Loucy (cell line): ENCODE results near the gene NCOA4.
"Not testable (repeated sequence)": the region's sequence is repeated elsewhere in the genome, so short reads cannot be mapped to it uniquely, and the experiment has no call there.

Experiments
- H2AFZ ChIP-seq: fragments of 200-600 bp; sonication (generic); 2 replicates; pipeline ENCODE4 v1.6.0; 2016; ENCODE audit warnings: antibody characterized with exemption, mild to moderate bottlenecking, low read length, moderate library complexity
- H3F3A ChIP-seq: fragments of 200-600 bp; 2 replicates; pipeline ENCODE4 v1.6.0; 2016; ENCODE audit warnings: antibody characterized with exemption, low read depth, mild to moderate bottlenecking
- H3K27me3 ChIP-seq: fragments of 200-600 bp; sonication (generic); 2 replicates; pipeline ENCODE4 v1.6.1; 2014; ENCODE audit warnings: low read length, mild to moderate bottlenecking; ENCODE audit not compliant: insufficient read depth, poor library complexity, severe bottlenecking
- H3K36me3 ChIP-seq: fragments of 200-600 bp; sonication (generic); 2 replicates; pipeline ENCODE4 v1.6.1; 2016; ENCODE audit warnings: low read length; ENCODE audit not compliant: insufficient read depth
- H3K4me1 ChIP-seq: fragments of 200-600 bp; sonication (generic); 2 replicates; pipeline ENCODE4 v1.5.1; 2014; ENCODE audit warnings: low read length, mild to moderate bottlenecking; ENCODE audit not compliant: insufficient read depth, poor library complexity, severe bottlenecking
- H3K4me2 ChIP-seq: fragments of 200-600 bp; sonication (generic); 2 replicates; pipeline ENCODE4 v1.6.0; 2014; ENCODE audit warnings: antibody characterized with exemption, low read length, low read depth, mild to moderate bottlenecking; ENCODE audit not compliant: poor library complexity, severe bottlenecking
- H3K4me3 ChIP-seq: fragments of 200-600 bp; sonication (generic); 2 replicates; pipeline ENCODE4 v1.5.1; 2014; ENCODE audit warnings: low read length, mild to moderate bottlenecking, mixed read lengths; ENCODE audit not compliant: poor library complexity, severe bottlenecking
- H3K79me2 ChIP-seq: fragments of 200-600 bp; sonication (generic); 2 replicates; pipeline ENCODE4 v1.6.1; 2014; ENCODE audit warnings: low read length; ENCODE audit not compliant: insufficient read depth
- H3K9ac ChIP-seq: fragments of 200-600 bp; sonication (generic); 2 replicates; pipeline ENCODE4 v1.6.0; 2014; ENCODE audit warnings: mild to moderate bottlenecking, low read depth, low read length, moderate library complexity; ENCODE audit not compliant: poor library complexity, severe bottlenecking
- H3K9me2 ChIP-seq: fragments of 200-600 bp; sonication (generic); replicated peaks from 2 replicates; pipeline ENCODE4 v1.6.1; 2016; ENCODE audit warnings: low read depth, low read length, mixed read lengths
- H3K9me3 ChIP-seq: fragments of 200-600 bp; sonication (generic); 2 replicates; pipeline ENCODE4 v1.6.1; 2014; ENCODE audit warnings: mild to moderate bottlenecking, antibody characterized with exemption, low read length, low read depth; ENCODE audit not compliant: insufficient read depth
- H4K20me1 ChIP-seq: fragments of 200-600 bp; sonication (generic); 2 replicates; pipeline ENCODE4 v1.6.0; 2014; ENCODE audit warnings: antibody characterized with exemption, low read length, mild to moderate bottlenecking; ENCODE audit not compliant: insufficient read depth, poor library complexity, severe bottlenecking

Gene NCOA4

GRCh38 chr10:45971742-45972105 lies 58.7 kb downstream of the NCOA4 start:
- H3K4me3 ChIP-seq, result peak overlapping the region; percentile 93
- H3K4me1 ChIP-seq, H3K36me3 ChIP-seq, H3K9me3 ChIP-seq, H3F3A ChIP-seq, H3K27me3 ChIP-seq, H3K9me2 ChIP-seq, H2AFZ ChIP-seq: not testable (repeated sequence)
- peaks cover 70% of the 10 kb centered on the region for H3K79me2 ChIP-seq
- peak overlapping the region; percentile 81 for H3K4me2 ChIP-seq
- H3K9ac ChIP-seq, result peak overlapping the region; percentile 85
- peaks cover 12% of the 10 kb centered on the region for H4K20me1 ChIP-seq

GRCh38 chr10:45971019-45971418 lies 59.4 kb downstream of the NCOA4 start:
- H3K27me3 ChIP-seq, H3K9me3 ChIP-seq, H3F3A ChIP-seq, H2AFZ ChIP-seq, H3K9me2 ChIP-seq, H3K4me1 ChIP-seq, H3K36me3 ChIP-seq: not testable (repeated sequence)
- Histone ChIP-seq H3K79me2 (peaks cover 75% of the 10 kb centered on the region), H3K9ac (peak overlapping the region; percentile 85), H3K4me3 (peak overlapping the region; percentile 93), H4K20me1 (peaks cover 12% of the 10 kb centered on the region), H3K4me2 (peak overlapping the region; percentile 81)

GRCh38 chr10:45962686-45963452 lies 67.6 kb downstream of the NCOA4 start:
- not testable (repeated sequence) for H2AFZ ChIP-seq, H3K9me3 ChIP-seq, H3K9ac ChIP-seq, H3K36me3 ChIP-seq, H3F3A ChIP-seq, H3K4me1 ChIP-seq, H4K20me1 ChIP-seq, H3K4me3 ChIP-seq, H3K27me3 ChIP-seq, H3K4me2 ChIP-seq, H3K9me2 ChIP-seq
- H3K79me2 ChIP-seq, result peaks cover 19% of the 10 kb centered on the region; the same call in 1 of the 2 replicates

- H3K27me3 ChIP-seq, H3K4me3 ChIP-seq, H2AFZ ChIP-seq, H3K36me3 ChIP-seq, H3K9me3 ChIP-seq, H4K20me1 ChIP-seq, H3K9me2 ChIP-seq, H3F3A ChIP-seq, H3K4me1 ChIP-seq, H3K9ac ChIP-seq, H3K4me2 ChIP-seq, H3K79me2 ChIP-seq: not testable (repeated sequence)
Measured at GRCh38 chr10:45957928-45958327, 72.5 kb downstream of the NCOA4 start.

DNA sequence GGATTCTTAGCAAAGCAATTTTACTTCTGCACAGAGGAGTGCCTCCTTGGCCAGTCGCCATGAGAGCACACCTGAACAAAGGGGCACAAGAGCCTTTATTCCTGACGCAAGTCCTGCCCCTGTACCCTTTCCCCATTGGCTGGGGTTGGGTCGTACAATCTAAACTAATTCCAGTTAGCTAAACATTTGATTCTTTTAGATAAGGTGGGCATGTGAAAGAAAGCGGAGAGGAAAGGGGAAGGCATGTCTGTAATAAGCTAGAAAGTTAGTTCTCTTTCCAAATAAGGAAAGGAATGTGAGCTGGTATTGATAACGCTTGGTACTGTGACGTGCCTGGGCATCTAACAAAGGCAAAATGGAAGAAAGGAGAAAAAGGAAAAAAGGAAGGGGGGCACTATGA lies 73.8 kb downstream of the NCOA4 start:
- not testable (repeated sequence) for H3F3A ChIP-seq, H3K4me2 ChIP-seq, H3K9me3 ChIP-seq, H3K4me1 ChIP-seq, H3K9ac ChIP-seq, H3K79me2 ChIP-seq, H2AFZ ChIP-seq, H3K27me3 ChIP-seq, H3K4me3 ChIP-seq, H3K9me2 ChIP-seq, H3K36me3 ChIP-seq, H4K20me1 ChIP-seq
